GM13976 (cell line): Measurements from ENCODE around the gene SSTR5.
"Not testable (repeated sequence)": the region's sequence is repeated elsewhere in the genome, so short reads cannot be mapped to it uniquely, and the experiment has no call there.

Experiments used
- DNase-seq: peaks from one replicate; pipeline ENCODE4 v3.0.0; 2012; ENCODE audit warnings: low spot score
- CTCF ChIP-seq: IDR thresholded peaks from 2 replicates; pipeline ENCODE4 v1.5.1; 2012; ENCODE audit warnings: borderline replicate concordance, mild to moderate bottlenecking; ENCODE audit not compliant: insufficient read depth; ENCODE audit errors: extremely low read depth, missing control alignments, control extremely low read depth
- in situ Hi-C: fragments of 300-500 bp; cut with MboI; formaldehyde crosslinking; loops from one replicate; pipeline ENCODE4 v1.12.0; 2022; ENCODE audit warnings: low sequenced_read_pairs, mixed read lengths, inconsistent platforms; ENCODE audit not compliant: unreplicated experiment

SSTR5 gene

GRCh38 chr16:1072526-1073261, at the start of gene SSTR5:
Gene SSTR5, plus strand, starts transcription at chr16:1072747. Its CDS starts 6,122 bp downstream, at chr16:1078869.
- in situ Hi-C loops: no loop called here
- no peak for TF ChIP-seq CTCF
- no peak for DNase-seq

- in situ Hi-C loops: no loop called here
- DNase-seq: no peak
- TF ChIP-seq CTCF: no peak
Observed at GRCh38 chr16:1024138-1024537, 48.4 kb upstream of the SSTR5 start.

- in situ Hi-C loops, DNase-seq: not testable (repeated sequence)
Observed at GRCh38 chr16:1025183-1025809, 47.3 kb upstream of the SSTR5 start.

- no peak for DNase-seq
- TF ChIP-seq CTCF: no peak
- in situ Hi-C loops: no loop called here
Observed at GRCh38 chr16:1026057-1026783, 46.3 kb upstream of the SSTR5 start.

- DNase-seq: no peak
- TF ChIP-seq CTCF: no peak
- in situ Hi-C loops: no loop called here
Observed at GRCh38 chr16:1026784-1027500, 45.6 kb upstream of the SSTR5 start.

GRCh38 chr16:1027501-1027815, 45.1 kb upstream of the SSTR5 start:
- no peak for DNase-seq
- no peak for TF ChIP-seq CTCF
- in situ Hi-C loops: no loop called here
